Body of pancreas (tissue), 4 donors: ENCODE measurements around the gene PAN3. TPM values are rescaled to one million over a fixed set of nuclear protein-coding genes. Genes with fewer than 3 reads are reported as not detected.

Experiments
- ATAC-seq: fragments of 150-250 bp; one replicate; pipeline ENCODE4 v1.9.1; 2016
- DNase-seq, 4 donors: peaks; one replicate each; pipeline ENCODE4 v3.0.0-alpha.2; 2019
- H3K27ac ChIP-seq, 4 donors: fragments of 200-600 bp; sonication (generic); 1 replicate in 3 of 4; 2 replicates in 1 of 4; pipeline versions ENCODE4 v1.5.1 to v1.6.1; 2016 to 2019; ENCODE audit warnings: mild to moderate bottlenecking in 1 of 4, mixed read lengths in 1 of 4, moderate library complexity in 1 of 4
- H3K27me3 ChIP-seq, 2 donors: fragments of 200-600 bp; sonication (generic); one replicate each; pipeline ENCODE4 v1.6.0; 2016; ENCODE audit warnings: mild to moderate bottlenecking in 1 of 2
- H3K36me3 ChIP-seq, 2 donors: fragments of 200-600 bp; sonication (generic); replicated peaks in 1 of 2; 2 replicates each; pipeline ENCODE4 v1.5.1; 2016; ENCODE audit warnings: low read depth in 2 of 2; ENCODE audit not compliant: insufficient read depth in 1 of 2
- H3K4me1 ChIP-seq: fragments of 200-600 bp; sonication (generic); one replicate; pipeline ENCODE4 v1.6.0; 2016
- H3K4me3 ChIP-seq, 2 donors: fragments of 200-600 bp; sonication (generic); 1 replicate in 1 of 2; 2 replicates in 1 of 2; pipeline ENCODE4 v1.5.1; 2016 to 2019
- H3K9me3 ChIP-seq, 3 donors: fragments of 200-600 bp; sonication (generic); 1 replicate in 2 of 3; 2 replicates in 1 of 3; pipeline ENCODE4 v1.5.1; 2016
- CTCF ChIP-seq, 7 experiments: fragments of 450-650 bp in 4 of 7; fragments of 200-600 bp in 3 of 7; sonication (generic) in 3 of 7; IDR thresholded peaks; one replicate each; pipeline ENCODE4 v1.5.1; 2016 to 2019; ENCODE audit warnings: antibody characterized with exemption in 7 of 7
- POLR2A ChIP-seq, 3 donors: fragments of 450-650 bp; IDR thresholded peaks; one replicate each; pipeline ENCODE4 v1.6.1; 2016; ENCODE audit warnings: antibody characterized with exemption in 3 of 3, mild to moderate bottlenecking in 2 of 3
- whole genome bisulfite sequencing, 2 donors: methylation state at CpG; one replicate each; pipeline ENCODE4 v1.1.5; 2017; 5-methylcytosine and 5-hydroxymethylcytosine counted together
- intact Hi-C: fragments of 100-400 bp; cut with DNase I; formaldehyde crosslinking; loops from one replicate; pipeline ENCODE4 v1.15.1; 2023
- total RNA-seq, 2 donors: library from RNA; depleted of rRNA; stranded (reverse); fragments of >200 nt; gene quantifications; one replicate each; pipeline ENCODE4 v1.1.0, GENCODE V29; 2016

PAN3 gene
- total RNA-seq, 2 donors from 2014 or later, result 31.4 to 36.3 TPM

- no peaks in the 10 kb centered on the region for H3K4me1 ChIP-seq
- ATAC-seq, result no peak
Observed at GRCh38 chr13:28220166-28220565, 81.8 kb downstream of the PAN3 start.

GRCh38 chr13:28229522-28230411 lies 91.4 kb downstream of the PAN3 start:
- ATAC-seq (no peak), DNase-seq (no peak)
- Histone ChIP-seq H3K9me3 (no peaks in the 10 kb centered on the region), H3K4me1 (no peaks in the 10 kb centered on the region), H3K27ac (no peak overlapping the region), H3K36me3 (no peaks in the 10 kb centered on the region), H3K4me3 (no peak overlapping the region), H3K27me3 (no peaks in the 10 kb centered on the region)
- TF ChIP-seq CTCF (IDR thresholded peaks at IDR 0.05) (no peak), POLR2A (IDR thresholded peaks at IDR 0.05) (no peak)
- intact Hi-C loops, result no loop called here
- 89 to 92% methylated on average over 4 of the region's 4 CpGs for WGBS, 2 donors

More at GRCh38 chr13:28220166-28220565, 81.8 kb downstream of the PAN3 start:
- intact Hi-C loops, result no loop called here
- Histone ChIP-seq H3K9me3 (no peaks in the 10 kb centered on the region), H3K36me3 (peaks cover 0 to 4% of the 10 kb centered on the region in 2 donors), H3K27ac (no peak overlapping the region), H3K27me3 (no peaks in the 10 kb centered on the region), H3K4me3 (no peak overlapping the region)
- TF ChIP-seq CTCF (IDR thresholded peaks at IDR 0.05) (no peak), POLR2A (IDR thresholded peaks at IDR 0.05) (no peak)
- no peak for DNase-seq
- 95 to 97% methylated on average over 4 of the region's 4 CpGs for WGBS, 2 donors

DNA sequence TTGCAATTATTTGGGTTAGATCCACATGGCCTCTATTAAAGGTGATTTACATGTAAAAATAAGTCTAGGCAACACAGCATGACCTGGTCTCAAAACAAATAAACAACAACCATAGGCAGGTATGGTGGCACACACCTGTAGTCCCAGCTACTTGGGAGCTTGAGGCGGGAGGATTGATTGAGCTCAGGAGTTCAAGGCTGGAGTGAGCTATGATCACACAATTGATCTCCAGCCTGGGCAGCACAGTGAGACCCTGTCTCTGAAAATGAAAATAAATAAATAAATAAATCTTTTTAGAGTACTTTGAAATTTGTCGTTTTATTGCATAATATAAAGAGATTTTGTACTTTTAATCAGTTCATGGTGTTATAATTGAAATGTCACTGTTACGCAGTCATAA lies 93.3 kb downstream of the PAN3 start:
- Histone ChIP-seq H3K27ac (no peak overlapping the region), H3K36me3 (no peaks in the 10 kb centered on the region), H3K9me3 (no peaks in the 10 kb centered on the region), H3K4me1 (no peaks in the 10 kb centered on the region), H3K27me3 (no peaks in the 10 kb centered on the region), H3K4me3 (no peak overlapping the region)
- TF ChIP-seq POLR2A (IDR thresholded peaks at IDR 0.05), result no peak
- no peak for TF ChIP-seq CTCF (IDR thresholded peaks at IDR 0.05)
- ATAC-seq, result no peak
- no peak for DNase-seq
- WGBS, 2 donors, result 94 to 95% methylated on average over 3 of the region's 3 CpGs
- intact Hi-C loops, result no loop called here

- intact Hi-C loops, result no loop called here
- TF ChIP-seq POLR2A (IDR thresholded peaks at IDR 0.05), result no peak
- no peak for TF ChIP-seq CTCF (IDR thresholded peaks at IDR 0.05)
- WGBS, 2 donors, result 88 to 96% methylated on average over 2 of the region's 2 CpGs
- no peaks in the 10 kb centered on the region for H3K27me3 ChIP-seq
- no peak overlapping the region for H3K27ac ChIP-seq
- no peak for ATAC-seq
- H3K4me1 ChIP-seq, result no peaks in the 10 kb centered on the region
- H3K36me3 ChIP-seq, result no peaks in the 10 kb centered on the region
- DNase-seq, result no peak
- H3K9me3 ChIP-seq, result no peaks in the 10 kb centered on the region
- no peak overlapping the region for H3K4me3 ChIP-seq
Observed at GRCh38 chr13:28237944-28238343, 99.6 kb downstream of the PAN3 start.

DNA sequence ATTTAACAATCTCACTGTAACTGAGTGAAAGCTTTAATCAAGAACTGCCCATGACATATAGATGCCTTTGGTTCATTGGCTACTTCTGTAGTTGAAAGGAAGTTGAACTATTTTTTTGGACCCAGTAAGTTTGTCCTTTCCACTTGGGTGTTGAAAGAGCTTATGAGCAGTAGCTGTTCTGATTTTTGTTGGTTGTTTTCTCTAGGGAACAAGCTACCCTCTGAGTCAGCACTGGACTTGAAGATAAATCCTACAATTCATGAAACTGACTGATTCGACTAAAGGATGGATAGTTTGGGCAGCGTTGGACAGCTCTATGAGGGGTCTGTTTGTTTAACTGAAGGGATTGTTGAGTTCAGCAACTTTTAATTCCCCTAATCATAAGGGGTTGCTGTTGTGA lies 101.0 kb downstream of the PAN3 start:
- WGBS, 2 donors, result 74 to 81% methylated on average over 2 of the region's 2 CpGs
- Histone ChIP-seq H3K4me3 (no peak overlapping the region), H3K27me3 (no peaks in the 10 kb centered on the region), H3K36me3 (no peaks in the 10 kb centered on the region), H3K4me1 (no peaks in the 10 kb centered on the region), H3K27ac (no peak overlapping the region), H3K9me3 (no peaks in the 10 kb centered on the region)
- intact Hi-C loops, result no loop called here
- no peak for DNase-seq
- TF ChIP-seq POLR2A (IDR thresholded peaks at IDR 0.05), result no peak
- no peak for TF ChIP-seq CTCF (IDR thresholded peaks at IDR 0.05)
- no peak for ATAC-seq
